Measurements from ENCODE around the gene INTS6. TPM values are rescaled to one million over a fixed set of nuclear protein-coding genes. Genes with fewer than 3 reads are reported as not detected.

The INTS6 gene
- total RNA-seq, 1 donor from 2014 or later, result 48.8 TPM

- no peaks in the 10 kb centered on the region for H3K9me3 Mint-ChIP-seq (ENCODE audit: low read depth)
- no peak overlapping the region for H3K27ac Mint-ChIP-seq
- peaks cover 3% of the 10 kb centered on the region for H3K27me3 Mint-ChIP-seq
- DNase-seq (ENCODE audit: low spot score, unreplicated experiment), result no peak
- no peaks in the 10 kb centered on the region for H3K36me3 Mint-ChIP-seq (ENCODE audit: insufficient read depth)
- H3K4me3 Mint-ChIP-seq (ENCODE audit: low read depth), result no peak overlapping the region
- H3K4me1 Mint-ChIP-seq (ENCODE audit: low read depth), result peaks cover 6% of the 10 kb centered on the region
- no peak for TF ChIP-seq CTCF (IDR thresholded peaks at IDR 0.05; ENCODE audit: unreplicated experiment)
Observed at GRCh38 chr13:51500687-51501086, 47.9 kb upstream of the INTS6 start.

- H3K9me3 Mint-ChIP-seq (ENCODE audit: low read depth), result no peaks in the 10 kb centered on the region
- H3K36me3 Mint-ChIP-seq (ENCODE audit: insufficient read depth), result no peaks in the 10 kb centered on the region
- H3K27me3 Mint-ChIP-seq, result peaks cover 3% of the 10 kb centered on the region
Observed at GRCh38 chr13:51499841-51500240, 47.0 kb upstream of the INTS6 start.

DNA sequence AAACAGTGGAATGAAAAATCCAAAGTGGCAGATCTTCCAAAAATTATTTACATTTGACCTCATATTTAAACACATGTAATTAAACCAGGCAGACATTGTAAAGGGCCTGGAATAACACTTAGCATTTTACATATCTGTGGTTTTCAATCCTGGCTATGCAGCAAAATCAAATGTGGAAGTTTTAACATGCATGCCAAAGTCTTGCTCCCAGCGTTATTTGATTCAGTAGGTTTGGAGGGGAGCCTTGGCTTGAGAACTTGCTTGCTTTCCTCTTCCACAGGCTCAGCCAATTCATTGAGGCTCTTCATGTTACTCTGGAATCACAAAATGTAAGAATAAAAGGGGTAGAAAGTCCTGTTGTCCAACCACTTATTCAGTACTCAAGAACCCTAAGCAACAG is 42.5 kb upstream of the INTS6 start:
- no peak for DNase-seq (ENCODE audit: low spot score, unreplicated experiment)
- no peak overlapping the region for H3K27ac Mint-ChIP-seq
- H3K9me3 Mint-ChIP-seq (ENCODE audit: low read depth), result no peaks in the 10 kb centered on the region
- no peaks in the 10 kb centered on the region for H3K36me3 Mint-ChIP-seq (ENCODE audit: insufficient read depth)
- TF ChIP-seq CTCF (IDR thresholded peaks at IDR 0.05; ENCODE audit: unreplicated experiment), result no peak
- peaks cover 8% of the 10 kb centered on the region for H3K4me1 Mint-ChIP-seq (ENCODE audit: low read depth)
- H3K27me3 Mint-ChIP-seq, result peaks cover 3% of the 10 kb centered on the region
- no peak overlapping the region for H3K4me3 Mint-ChIP-seq (ENCODE audit: low read depth)

More at GRCh38 chr13:51499841-51500240, 47.0 kb upstream of the INTS6 start:
- TF ChIP-seq CTCF (IDR thresholded peaks at IDR 0.05; ENCODE audit: unreplicated experiment), result no peak
- peaks cover 8% of the 10 kb centered on the region for H3K4me1 Mint-ChIP-seq (ENCODE audit: low read depth)
- no peak for DNase-seq (ENCODE audit: low spot score, unreplicated experiment)
- no peak overlapping the region for H3K27ac Mint-ChIP-seq
- no peak overlapping the region for H3K4me3 Mint-ChIP-seq (ENCODE audit: low read depth)

DNA sequence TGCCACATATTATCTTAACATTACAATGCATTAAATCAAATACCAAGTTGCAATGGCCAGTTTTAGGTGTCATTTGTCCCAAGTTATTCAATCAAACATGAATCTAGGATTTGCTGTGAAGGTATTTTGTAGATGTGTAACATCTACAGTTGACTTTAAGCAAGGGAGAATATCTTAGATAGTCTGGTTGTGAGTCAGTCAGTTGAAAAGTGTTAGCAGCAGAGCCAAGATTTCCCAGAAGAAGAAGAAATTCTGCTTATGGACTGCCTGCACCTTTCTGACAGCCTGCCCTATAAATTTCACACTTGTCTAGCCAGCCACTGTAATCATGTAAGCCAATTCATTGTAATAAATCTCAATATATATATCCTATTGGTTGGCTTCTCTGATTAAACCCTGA is 41.3 kb upstream of the INTS6 start:
- Mint-ChIP-seq H3K9me3 (ENCODE audit: low read depth) (no peaks in the 10 kb centered on the region), H3K27ac (no peak overlapping the region), H3K27me3 (peaks cover 3% of the 10 kb centered on the region), H3K4me3 (ENCODE audit: low read depth) (no peak overlapping the region), H3K4me1 (ENCODE audit: low read depth) (peaks cover 8% of the 10 kb centered on the region), H3K36me3 (ENCODE audit: insufficient read depth) (no peaks in the 10 kb centered on the region)
- DNase-seq (ENCODE audit: low spot score, unreplicated experiment), result no peak
- TF ChIP-seq CTCF (IDR thresholded peaks at IDR 0.05; ENCODE audit: unreplicated experiment), result no peak

- H3K27ac Mint-ChIP-seq, result no peak overlapping the region
- H3K27me3 Mint-ChIP-seq, result no peaks in the 10 kb centered on the region
- no peaks in the 10 kb centered on the region for H3K36me3 Mint-ChIP-seq (ENCODE audit: insufficient read depth)
- H3K4me1 Mint-ChIP-seq (ENCODE audit: low read depth), result no peaks in the 10 kb centered on the region
- TF ChIP-seq CTCF (IDR thresholded peaks at IDR 0.05; ENCODE audit: unreplicated experiment), result no peak
- H3K9me3 Mint-ChIP-seq (ENCODE audit: low read depth), result peaks cover 8% of the 10 kb centered on the region
- H3K4me3 Mint-ChIP-seq (ENCODE audit: low read depth), result no peak overlapping the region
- DNase-seq (ENCODE audit: low spot score, unreplicated experiment), result no peak
Observed at GRCh38 chr13:51488212-51488611, 35.4 kb upstream of the INTS6 start.
